Ammon's horn (tissue), 1 donor: Measurements from ENCODE around the gene VPS37C.
"Not testable (repeated sequence)": the region's sequence is repeated elsewhere in the genome, so short reads cannot be mapped to it uniquely, and the experiment has no call there.

Experiments
- DNase-seq: peaks from one replicate; pipeline ENCODE4 v3.0.0-alpha.2; 2016; ENCODE audit warnings: low spot score

The VPS37C gene

GRCh38 chr11:61161190-61162091, at the start of gene VPS37C:
TSS of gene VPS37C (minus strand) at chr11:61161426. CDS start at chr11:61138829, 22,597 bp downstream.
- DNase-seq, result peak; percentile 90

GRCh38 chr11:61210629-61211028, 49.4 kb upstream of the VPS37C start:
- not testable (repeated sequence) for DNase-seq

GRCh38 chr11:61207636-61208310, 46.5 kb upstream of the VPS37C start:
- DNase-seq, result not testable (repeated sequence)

GRCh38 chr11:61204502-61205059, 43.4 kb upstream of the VPS37C start:
- DNase-seq, result peak; percentile 26

GRCh38 chr11:61203873-61204272, 42.6 kb upstream of the VPS37C start:
- DNase-seq, result not testable (repeated sequence)

- not testable (repeated sequence) for DNase-seq
Measured at GRCh38 chr11:61202950-61203746, 41.9 kb upstream of the VPS37C start, which contains the start of gene PGA3. TSS of gene PGA3 (plus strand) at chr11:61203515. CDS start at chr11:61203565, 50 bp downstream.

- DNase-seq, result no peak
Measured at GRCh38 chr11:61201476-61201875, 40.2 kb upstream of the VPS37C start.

- DNase-seq, result no peak
Measured at GRCh38 chr11:61198948-61199523, 37.8 kb upstream of the VPS37C start.

GRCh38 chr11:61198361-61198760, 37.1 kb upstream of the VPS37C start:
- no peak for DNase-seq

- DNase-seq, result no peak
Measured at GRCh38 chr11:61195719-61196118, 34.5 kb upstream of the VPS37C start.

- DNase-seq, result no peak
Measured at GRCh38 chr11:61194981-61195695, 33.9 kb upstream of the VPS37C start.

- DNase-seq, result no peak
Measured at GRCh38 chr11:61194169-61194671, 33.0 kb upstream of the VPS37C start.

- no peak for DNase-seq
Measured at GRCh38 chr11:61193596-61193995, 32.4 kb upstream of the VPS37C start.

- no peak for DNase-seq
Measured at GRCh38 chr11:61189933-61190332, 28.7 kb upstream of the VPS37C start.

GRCh38 chr11:61187505-61188130, 26.4 kb upstream of the VPS37C start:
- DNase-seq, result peak; percentile 84

- no peak for DNase-seq
Measured at GRCh38 chr11:61186504-61186903, 25.3 kb upstream of the VPS37C start.

- no peak for DNase-seq
Measured at GRCh38 chr11:61183645-61184044, 22.4 kb upstream of the VPS37C start.

- no peak for DNase-seq
Measured at GRCh38 chr11:61181489-61181888, 20.3 kb upstream of the VPS37C start.

GRCh38 chr11:61180205-61180604, 19.0 kb upstream of the VPS37C start:
- not testable (repeated sequence) for DNase-seq

GRCh38 chr11:61176446-61176845, 15.2 kb upstream of the VPS37C start:
- DNase-seq, result no peak
